ENCODE results near the gene SGTB.

Gene SGTB

DNA sequence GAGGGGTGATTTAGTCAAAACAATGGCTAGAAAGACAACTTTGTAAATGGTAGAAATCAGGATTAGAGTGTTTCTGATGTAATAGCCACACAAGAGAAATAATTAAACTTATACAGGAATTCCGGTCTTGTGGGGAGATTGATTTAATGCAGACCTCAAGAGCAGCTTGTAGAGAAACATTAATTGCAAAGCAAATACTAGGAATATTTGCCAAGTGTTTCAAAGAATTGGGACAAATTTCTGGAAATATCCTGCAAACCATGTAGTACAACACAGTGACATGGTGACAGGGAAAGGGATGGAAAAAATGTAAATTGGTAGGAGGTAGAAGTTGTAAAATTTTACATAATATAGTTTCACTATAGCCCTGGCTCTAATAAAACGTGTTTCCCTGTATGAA, 29.0 kb upstream of the SGTB start:
- in situ Hi-C loops (cut with MboI; ENCODE audit: low pct_unique_long_range_greater_than_20kb, low sequenced_read_pairs, unreplicated experiment): no loop called here
- TF ChIP-seq, protein P1, sequence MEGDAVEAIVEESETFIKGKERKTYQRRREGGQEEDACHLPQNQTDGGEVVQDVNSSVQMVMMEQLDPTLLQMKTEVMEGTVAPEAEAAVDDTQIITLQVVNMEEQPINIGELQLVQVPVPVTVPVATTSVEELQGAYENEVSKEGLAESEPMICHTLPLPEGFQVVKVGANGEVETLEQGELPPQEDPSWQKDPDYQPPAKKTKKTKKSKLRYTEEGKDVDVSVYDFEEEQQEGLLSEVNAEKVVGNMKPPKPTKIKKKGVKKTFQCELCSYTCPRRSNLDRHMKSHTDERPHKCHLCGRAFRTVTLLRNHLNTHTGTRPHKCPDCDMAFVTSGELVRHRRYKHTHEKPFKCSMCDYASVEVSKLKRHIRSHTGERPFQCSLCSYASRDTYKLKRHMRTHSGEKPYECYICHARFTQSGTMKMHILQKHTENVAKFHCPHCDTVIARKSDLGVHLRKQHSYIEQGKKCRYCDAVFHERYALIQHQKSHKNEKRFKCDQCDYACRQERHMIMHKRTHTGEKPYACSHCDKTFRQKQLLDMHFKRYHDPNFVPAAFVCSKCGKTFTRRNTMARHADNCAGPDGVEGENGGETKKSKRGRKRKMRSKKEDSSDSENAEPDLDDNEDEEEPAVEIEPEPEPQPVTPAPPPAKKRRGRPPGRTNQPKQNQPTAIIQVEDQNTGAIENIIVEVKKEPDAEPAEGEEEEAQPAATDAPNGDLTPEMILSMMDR (IDR thresholded peaks at IDR 0.05; ENCODE audit: extremely low read depth, insufficient read depth, missing control alignments): no peak
- DNase-seq (ENCODE audit: low spot score): no peak

DNA sequence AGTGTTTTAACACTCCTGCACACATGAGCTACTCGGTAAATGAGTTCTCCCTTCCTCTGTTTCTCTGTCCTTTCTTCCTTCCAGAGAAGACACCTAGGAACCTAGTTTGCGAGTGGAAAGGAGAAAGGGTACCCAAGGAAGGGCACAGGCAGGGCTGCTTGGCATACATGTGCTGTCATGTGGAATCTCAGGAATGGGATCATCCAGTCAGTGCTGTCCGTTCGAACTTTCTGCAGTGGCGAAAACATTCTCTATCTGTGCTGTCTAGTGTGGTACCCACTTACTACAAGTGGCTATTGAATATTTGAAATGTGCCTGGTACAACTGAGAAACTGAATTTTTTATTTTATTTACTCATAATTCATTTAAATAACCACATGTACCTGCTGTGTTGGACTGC, 28.0 kb upstream of the SGTB start:
- TF ChIP-seq, protein P1 (IDR thresholded peaks at IDR 0.05; ENCODE audit: extremely low read depth, insufficient read depth, missing control alignments): no peak
- in situ Hi-C loops (cut with MboI; ENCODE audit: low pct_unique_long_range_greater_than_20kb, low sequenced_read_pairs, unreplicated experiment): no loop called here
- no peak for DNase-seq (ENCODE audit: low spot score)

DNA sequence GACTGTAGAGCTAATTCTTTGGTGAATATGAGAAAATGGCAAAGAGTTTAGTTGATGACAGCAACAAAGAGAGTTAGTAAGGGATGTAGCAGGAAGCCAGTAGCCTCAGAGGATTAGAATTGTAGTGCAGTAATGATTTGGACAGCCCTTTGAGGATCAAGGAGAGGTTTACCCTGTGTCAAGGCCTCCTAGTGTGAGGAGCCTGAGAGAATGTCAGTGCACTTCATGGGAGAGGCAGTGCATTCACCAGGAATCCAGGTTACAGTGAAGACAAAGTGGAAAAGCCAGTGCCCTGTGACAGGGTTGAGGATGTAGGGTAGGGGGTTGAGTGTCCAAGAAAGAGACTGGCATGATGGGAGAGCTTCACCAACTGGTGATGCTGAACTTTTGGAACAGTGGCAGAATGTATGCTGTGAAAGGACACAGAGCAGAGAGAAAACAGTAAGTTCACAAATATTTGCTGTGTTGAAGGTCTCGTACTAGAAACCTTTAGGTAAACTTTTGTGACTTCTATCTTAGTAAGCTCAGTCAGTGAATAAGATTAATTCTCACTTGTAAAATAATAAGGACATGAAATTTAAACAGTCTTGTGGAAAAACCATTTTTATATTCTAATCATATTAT, 27.4 kb upstream of the SGTB start:
- DNase-seq (ENCODE audit: low spot score): no peak
- TF ChIP-seq, protein P1 (IDR thresholded peaks at IDR 0.05; ENCODE audit: extremely low read depth, insufficient read depth, missing control alignments): no peak
- in situ Hi-C loops (cut with MboI; ENCODE audit: low pct_unique_long_range_greater_than_20kb, low sequenced_read_pairs, unreplicated experiment): no loop called here

DNA sequence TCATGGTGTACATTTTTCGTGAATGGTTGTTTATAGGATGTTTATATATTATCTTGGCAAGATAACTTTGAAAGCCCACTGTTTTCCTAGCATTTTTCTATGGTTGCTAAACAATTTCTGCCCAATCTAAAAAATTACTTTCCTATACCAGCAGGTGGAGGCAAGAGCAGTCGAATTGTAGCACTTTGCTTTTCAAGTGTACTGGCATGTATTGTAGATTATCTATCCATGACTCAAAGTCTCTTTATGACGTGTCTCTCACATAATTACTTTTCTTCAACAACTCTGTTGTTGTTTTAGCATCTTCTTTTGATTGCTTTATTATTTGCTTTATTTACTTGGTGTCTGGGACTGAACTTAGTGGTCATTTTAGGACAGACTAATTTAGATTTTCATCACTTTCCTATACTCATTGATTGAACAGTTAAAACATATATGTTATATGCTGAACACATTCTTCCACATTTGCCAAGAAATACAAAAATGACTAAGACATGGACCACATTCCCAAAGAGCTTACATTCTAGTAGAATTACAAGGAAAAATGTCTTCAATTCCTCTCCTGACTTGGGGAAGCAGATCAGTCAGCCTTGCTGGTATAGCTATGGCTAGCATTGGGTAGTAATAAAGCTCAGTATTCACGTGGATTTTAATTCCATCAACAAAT, 20.8 kb upstream of the SGTB start:
- DNase-seq (ENCODE audit: low spot score): peak; percentile 66
- in situ Hi-C loops (cut with MboI; ENCODE audit: low pct_unique_long_range_greater_than_20kb, low sequenced_read_pairs, unreplicated experiment): no loop called here
- TF ChIP-seq, protein P1 (IDR thresholded peaks at IDR 0.05; ENCODE audit: extremely low read depth, insufficient read depth, missing control alignments): peak; percentile 63

DNA sequence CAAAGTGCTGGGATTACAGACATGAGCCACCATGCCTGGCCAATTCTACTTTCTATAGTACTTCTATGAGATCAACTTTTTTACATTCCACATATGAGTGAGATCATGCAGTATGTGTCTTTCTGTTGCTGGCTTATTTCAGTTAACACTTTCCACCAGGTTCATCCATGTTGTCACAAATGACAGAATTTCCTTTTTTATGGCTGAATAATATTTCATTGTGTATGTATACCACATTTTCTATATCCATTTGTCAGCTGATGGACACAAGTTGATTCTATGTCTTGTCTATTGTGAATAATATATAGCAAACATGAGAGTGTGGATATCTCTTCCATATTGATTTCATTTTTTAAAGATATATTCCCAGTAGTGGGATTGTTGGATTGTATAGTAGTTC, 17.3 kb upstream of the SGTB start:
- in situ Hi-C loops (cut with MboI; ENCODE audit: low pct_unique_long_range_greater_than_20kb, low sequenced_read_pairs, unreplicated experiment): no loop called here
- DNase-seq (ENCODE audit: low spot score): no peak
- TF ChIP-seq, protein P1 (IDR thresholded peaks at IDR 0.05; ENCODE audit: extremely low read depth, insufficient read depth, missing control alignments): no peak

DNA sequence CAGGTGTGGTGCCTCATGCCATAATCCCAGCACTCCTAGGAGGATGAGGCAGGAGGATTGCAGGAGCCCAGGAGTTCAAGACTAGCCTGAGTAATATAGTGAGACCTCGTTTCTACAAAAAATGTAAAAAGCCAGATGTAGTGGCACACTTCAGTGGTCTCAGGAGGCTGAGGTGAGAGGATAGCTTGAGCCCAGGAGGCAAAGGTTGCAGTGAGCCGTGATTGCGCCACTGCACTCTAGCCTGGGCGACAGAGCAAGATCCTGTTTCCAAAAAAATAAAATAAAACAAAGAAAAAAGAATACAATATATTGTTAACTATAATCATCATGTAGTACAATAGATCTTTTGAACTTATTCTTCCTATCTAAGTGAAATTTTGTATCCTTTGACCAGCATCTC, 16.4 kb upstream of the SGTB start:
- DNase-seq (ENCODE audit: low spot score): no peak
- in situ Hi-C loops (cut with MboI; ENCODE audit: low pct_unique_long_range_greater_than_20kb, low sequenced_read_pairs, unreplicated experiment): no loop called here
- TF ChIP-seq, protein P1 (IDR thresholded peaks at IDR 0.05; ENCODE audit: extremely low read depth, insufficient read depth, missing control alignments): no peak
